Measurements from ENCODE around the gene ST3GAL3.

ST3GAL3 gene

GRCh38 chr1:43854473-43854872, 147.1 kb downstream of the ST3GAL3 start:
- DNase-seq: no peak

- DNase-seq: no peak
These were observed 148.9 kb downstream of the ST3GAL3 start for GRCh38 chr1:43856188-43856587.

GRCh38 chr1:43857163-43857562, 149.8 kb downstream of the ST3GAL3 start:
- no peak for DNase-seq

DNA sequence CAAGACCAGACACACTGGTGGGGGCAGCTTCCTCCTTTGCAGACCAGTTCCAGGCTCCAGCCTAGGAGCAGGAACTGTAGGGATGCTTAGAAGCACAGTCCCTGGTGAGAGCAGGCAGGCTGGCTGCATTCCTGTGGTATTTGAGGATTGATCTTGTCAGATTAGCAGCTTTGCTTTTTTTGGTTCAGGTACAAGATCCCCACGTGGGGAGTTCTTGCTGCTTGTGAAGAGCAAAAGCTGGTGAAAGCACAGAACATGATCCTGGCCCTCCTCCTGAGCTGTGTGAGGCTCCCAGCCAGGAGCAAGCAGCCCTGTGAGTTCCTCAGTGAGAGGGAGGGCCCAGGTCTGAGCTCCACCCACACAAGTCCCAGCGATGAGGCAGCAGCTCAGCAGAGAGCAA, 151.0 kb downstream of the ST3GAL3 start:
- no peak for DNase-seq

GRCh38 chr1:43861337-43861736, 154.0 kb downstream of the ST3GAL3 start:
- no peak for DNase-seq

DNA sequence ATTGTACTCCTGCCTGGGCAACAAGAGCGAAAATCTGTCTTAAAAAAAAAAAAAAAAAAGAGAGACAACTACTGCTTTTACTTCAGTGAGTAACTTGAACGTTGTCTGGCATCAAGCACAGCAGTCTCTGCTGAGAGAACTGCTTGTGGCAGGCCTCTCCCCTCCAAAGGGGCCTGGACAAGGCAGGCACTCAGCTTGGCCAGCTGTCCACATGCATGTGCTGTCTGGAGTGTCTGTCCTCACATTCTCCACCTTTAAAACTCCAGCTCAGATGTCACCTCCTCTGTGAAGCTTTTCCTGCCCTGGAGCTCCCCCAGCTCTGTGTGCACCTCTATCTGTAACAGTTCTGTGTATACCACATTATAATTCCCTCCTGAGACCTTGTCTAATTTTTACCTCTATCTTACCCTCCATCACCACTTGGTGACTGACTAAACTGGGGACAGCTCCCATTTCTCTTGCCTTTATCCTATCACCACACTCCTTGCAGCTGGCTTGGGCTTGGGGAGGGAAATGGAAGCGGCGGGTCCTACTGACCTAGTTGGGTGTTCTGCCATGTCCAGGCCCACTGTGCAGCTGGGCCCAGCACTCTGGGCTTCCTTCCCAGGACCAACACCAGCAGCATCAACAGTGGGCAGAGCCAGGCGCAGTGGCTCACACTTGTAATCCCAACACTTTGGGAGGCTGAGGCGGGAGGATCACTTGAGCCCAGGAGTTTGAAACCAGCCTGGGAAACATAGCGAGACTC, 154.8 kb downstream of the ST3GAL3 start:
- DNase-seq: no peak

- DNase-seq: no peak
These were observed 157.0 kb downstream of the ST3GAL3 start for GRCh38 chr1:43864111-43865045.

GRCh38 chr1:43866201-43866600, 158.9 kb downstream of the ST3GAL3 start:
- no peak for DNase-seq

DNA sequence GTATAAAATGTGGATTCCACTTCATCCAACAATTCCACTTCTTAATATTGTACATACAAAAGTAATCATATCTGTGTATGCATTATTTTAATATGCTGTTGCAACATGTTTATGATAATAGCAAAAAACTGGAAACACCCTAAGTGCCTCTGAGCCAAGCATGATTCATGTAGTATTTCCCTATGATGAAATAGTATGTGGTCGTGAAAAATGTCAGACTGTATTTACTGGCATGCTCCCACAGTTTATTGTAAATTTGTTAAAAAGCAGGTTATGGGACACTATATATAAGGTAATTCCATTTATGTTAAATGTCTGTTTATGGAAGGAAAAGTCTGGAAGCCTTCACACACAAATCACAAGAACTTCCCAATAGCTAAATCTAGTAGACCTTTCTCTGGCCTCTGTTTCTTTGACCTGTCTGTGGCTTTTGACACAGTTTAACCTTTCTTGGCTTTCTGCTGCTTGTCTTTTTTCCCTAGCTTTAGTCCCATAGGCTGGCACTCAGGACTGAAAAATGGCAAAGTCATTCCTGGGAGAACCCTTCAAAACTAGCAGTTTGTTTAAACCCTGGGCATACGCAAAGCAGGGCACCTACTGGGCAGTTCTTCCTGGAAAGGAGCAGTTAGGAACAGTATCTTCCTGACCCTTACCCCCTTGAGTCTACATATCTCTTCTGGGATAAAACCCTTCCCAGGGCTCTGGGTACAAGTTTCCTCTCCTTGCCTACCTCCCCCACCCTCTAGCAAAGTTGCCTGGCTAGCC, 160.8 kb downstream of the ST3GAL3 start:
- peak; percentile 32 to 50 for DNase-seq

- no peak for DNase-seq
These were observed 161.4 kb downstream of the ST3GAL3 start for GRCh38 chr1:43868741-43869067.

GRCh38 chr1:43870306-43870705, 163.0 kb downstream of the ST3GAL3 start:
- DNase-seq: no peak

DNA sequence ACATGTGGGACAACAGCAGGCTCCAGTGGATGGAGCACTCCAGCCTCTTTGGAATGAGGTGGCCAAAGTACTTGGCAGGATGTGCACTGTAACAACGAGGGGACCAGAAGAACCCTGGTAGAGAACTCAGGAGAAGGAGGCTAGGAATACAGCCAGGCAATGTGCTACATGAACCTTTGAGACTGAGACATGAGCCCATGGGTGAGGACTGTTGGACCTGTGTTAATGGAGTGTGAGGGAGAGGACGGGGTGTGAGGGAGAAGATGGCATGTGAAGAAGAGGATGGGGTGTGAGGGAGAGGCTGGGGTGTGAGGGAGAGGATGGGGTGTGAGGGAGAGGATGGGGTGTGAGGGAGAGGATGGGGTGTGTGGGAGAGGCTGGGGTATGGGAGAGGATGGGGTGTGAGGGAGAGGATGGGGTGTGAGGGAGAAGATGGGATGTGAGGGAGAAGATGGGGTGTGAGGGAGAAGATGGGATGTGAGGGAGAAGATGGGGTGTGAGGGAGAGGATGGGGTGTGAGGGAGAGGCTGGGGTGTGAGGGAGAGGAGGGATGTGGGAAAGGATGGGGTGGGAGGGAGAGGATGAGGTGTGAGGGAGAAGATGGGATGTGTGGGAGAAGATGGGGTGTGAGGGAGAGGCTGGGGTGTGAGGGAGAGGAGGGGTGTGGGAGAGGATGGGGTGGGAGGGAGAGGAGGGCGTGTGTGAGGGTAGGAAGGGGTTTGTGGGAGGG, 164.0 kb downstream of the ST3GAL3 start:
- no peak for DNase-seq

DNA sequence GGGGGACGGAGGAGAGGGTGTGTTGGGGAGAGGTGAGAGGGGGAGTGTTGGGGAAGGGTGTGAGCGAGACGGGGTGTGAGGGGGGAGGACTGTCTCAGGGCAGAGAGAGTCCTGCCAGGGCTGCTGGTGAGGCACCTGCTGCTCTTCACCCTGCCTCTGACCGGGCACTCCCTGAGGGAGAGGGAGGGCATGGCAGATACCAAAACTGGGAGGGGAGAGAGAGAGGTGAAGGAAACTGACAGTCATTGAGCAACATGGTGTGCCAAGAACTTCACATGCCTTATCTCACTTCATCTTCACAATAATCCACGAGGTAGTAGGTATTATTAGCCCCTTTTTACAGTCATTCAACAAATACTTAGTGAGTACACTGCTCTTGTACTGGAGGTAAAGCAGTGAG, 164.9 kb downstream of the ST3GAL3 start:
- no peak for DNase-seq

DNA sequence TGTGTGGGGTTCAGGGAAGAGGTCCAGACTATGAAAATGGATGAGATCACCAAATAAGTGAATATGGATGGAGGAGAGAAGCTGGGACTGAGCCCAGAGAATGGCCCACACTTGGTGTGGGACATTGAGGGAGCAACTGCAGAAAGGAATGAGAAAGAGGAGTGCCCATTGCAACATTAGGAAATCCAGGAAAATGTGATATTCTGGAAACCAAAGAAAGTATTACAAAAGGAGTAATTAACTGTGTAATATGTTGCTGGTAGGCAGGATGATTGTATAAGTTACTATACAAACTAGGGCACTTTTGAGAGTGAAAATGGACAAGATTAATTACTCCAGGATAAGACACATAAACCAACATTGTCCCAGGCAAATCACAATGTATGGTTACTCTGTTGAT, 166.5 kb downstream of the ST3GAL3 start:
- DNase-seq: no peak

DNA sequence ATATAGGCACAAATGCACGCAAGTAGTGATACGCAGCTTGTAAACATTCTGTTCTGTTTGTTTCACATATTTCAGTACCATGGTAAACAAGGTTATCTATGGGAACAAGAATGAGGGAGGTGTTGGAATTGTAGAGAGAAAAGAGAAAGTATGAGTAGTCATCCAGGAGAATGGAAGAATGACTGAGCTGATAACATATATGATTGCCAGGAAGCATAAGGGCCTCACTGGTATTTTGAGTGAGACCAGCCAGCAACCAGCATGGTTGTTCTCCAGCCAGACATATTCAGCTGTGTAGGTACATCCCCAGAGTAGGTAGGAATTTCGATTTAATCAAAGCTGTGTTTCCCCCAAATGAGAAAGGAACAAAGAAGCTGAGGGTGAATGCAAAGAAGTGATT, 167.4 kb downstream of the ST3GAL3 start:
- DNase-seq: no peak

DNA sequence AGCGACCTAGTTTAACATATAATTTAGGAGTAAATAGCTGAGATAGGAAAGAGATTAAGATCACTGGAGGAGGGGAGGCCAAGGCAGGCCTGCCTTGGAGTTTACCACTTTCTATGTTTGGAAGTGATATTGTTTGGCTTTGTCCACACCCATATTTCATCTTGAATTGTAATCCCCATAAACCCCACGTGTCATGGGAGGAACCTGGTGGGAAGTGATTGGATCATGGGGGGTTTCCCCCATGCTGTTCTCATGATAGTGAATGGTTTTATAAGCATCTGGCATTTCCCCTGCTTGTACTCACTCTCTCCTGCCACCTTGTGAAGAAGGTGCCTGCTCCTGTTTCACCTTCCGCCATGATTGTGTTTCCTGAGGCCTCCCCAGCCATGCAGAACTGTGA, 168.0 kb downstream of the ST3GAL3 start:
- DNase-seq: no peak

DNA sequence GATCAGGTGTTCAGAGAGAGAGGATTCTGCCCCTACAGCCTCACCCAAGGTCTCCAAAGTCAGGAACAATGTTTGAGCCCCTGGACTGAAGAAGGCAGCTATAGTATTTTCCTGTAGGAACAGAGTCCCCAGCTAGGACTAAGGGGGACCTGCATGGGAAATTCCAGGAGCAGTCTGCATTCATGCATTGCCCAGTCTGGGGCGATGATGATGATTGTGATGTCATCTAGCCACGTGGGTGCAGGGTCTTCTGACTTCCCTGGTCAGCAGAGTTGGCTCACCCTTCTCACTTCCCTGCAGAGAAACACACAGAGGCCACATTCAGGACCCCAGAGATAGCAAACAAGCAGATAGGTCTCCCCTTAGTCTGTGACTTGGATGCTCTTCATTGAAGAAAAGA, 169.8 kb downstream of the ST3GAL3 start:
- no peak for DNase-seq

- DNase-seq: no peak
These were observed 171.1 kb downstream of the ST3GAL3 start for GRCh38 chr1:43878440-43878839.

DNA sequence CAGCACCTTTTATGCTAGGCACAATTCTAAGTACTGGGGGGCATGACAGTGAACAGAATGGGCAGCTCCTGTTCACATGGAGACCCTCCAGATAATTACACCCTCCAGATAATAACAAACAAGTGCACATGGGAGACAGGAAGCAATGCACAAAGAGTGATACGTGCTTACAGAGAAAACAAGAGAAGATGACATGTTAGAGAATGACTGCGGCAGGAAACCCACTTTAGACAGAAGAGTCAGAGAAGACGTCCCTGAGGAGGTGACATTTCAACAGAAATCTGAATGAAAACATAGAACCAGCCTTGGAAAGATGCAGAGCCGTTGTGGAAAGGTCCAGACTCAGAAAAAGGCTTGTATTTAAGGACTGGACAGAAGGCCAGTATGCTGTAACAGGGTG, 171.5 kb downstream of the ST3GAL3 start:
- no peak for DNase-seq

DNA sequence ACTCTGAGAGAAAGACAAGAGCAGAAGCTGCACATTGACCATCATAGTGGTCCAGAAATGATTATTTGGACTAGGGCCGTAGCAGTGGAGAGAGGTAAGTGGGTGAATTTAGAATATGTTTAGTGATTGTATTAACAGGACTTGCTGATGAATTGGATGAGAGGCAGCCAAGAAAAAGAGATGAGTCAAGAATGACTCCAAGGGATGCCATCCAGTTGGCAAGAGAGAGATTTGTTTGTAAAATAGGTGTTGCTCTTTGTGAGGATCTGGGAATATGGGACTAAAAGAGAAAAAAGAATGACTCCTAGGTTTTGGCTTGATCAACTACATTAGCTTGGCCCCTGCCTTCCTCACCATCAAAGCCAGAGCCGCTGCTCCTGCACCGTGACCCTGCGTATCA, 172.1 kb downstream of the ST3GAL3 start:
- DNase-seq: no peak

DNA sequence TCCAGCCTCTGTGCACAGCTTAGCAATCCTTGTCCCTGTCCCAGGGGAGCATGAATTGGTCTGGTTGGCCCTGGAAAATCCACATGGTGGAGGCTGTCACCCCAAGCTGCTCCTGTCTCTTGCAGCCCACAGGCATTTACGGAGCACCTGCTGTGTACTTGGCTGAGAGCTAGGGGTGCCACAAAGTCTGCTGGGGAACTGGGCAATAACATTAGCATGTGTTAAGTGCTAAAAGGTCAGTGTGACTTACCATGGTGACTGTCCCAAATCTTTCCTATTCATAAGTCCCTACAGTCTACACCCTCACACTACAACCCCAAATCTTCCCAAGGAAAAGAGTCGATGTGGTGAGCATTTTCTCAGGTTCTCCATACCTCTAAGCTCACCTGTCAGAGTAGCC, 172.7 kb downstream of the ST3GAL3 start:
- no peak for DNase-seq

DNA sequence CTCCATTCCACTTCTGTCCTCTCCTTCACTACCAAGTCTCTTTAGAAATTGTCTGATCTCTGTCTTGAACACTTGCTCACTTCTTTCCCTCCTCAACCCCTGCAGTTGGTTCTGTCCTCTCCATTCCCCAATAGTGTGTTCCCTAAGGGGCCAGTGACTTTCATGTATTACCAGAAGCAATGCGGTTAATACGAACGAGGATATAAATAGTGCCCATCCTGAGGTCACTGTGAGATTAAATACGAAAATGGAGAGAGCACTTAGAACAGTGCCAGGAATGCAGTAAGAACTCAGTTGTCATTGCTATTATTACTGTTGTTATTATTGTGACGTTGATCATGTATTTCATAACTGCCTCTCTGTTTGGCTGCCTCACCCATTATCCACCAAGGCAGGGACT, 173.3 kb downstream of the ST3GAL3 start:
- DNase-seq: no peak

DNA sequence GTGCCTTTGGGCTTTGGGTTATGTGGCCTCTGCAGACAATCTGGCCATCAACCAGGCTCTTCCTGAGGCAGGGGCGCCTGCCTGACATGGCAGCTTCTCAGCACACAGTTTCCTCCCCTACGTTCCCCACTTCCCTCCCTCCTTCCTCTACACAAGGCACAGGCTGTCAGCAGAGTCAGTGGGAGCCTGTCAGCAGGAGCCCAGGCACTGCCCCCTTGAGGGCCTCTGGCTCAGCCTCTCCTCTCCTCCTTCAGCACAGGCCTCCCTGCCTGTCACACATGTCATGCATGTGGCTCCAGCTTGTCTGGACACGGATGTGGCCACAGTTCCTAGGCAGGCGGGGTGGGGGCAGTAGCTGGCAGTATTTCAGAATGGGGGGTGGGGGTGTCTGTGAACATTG, 174.1 kb downstream of the ST3GAL3 start:
- no peak for DNase-seq

All from AML-193 (cell line).